GM18861 (cell line): ENCODE measurements around the gene BEAN1.

Experiments
- ATAC-seq: cut with Tn5 transposase; IDR thresholded peaks from one replicate; pipeline ENCODE4 v1.9.1; 2021; ENCODE audit not compliant: unreplicated experiment

The BEAN1 gene, protein sequence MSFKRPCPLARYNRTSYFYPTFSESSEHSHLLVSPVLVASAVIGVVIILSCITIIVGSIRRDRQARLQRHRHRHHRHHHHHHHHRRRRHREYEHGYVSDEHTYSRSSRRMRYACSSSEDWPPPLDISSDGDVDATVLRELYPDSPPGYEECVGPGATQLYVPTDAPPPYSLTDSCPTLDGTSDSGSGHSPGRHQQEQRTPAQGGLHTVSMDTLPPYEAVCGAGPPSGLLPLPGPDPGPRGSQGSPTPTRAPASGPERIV

DNA sequence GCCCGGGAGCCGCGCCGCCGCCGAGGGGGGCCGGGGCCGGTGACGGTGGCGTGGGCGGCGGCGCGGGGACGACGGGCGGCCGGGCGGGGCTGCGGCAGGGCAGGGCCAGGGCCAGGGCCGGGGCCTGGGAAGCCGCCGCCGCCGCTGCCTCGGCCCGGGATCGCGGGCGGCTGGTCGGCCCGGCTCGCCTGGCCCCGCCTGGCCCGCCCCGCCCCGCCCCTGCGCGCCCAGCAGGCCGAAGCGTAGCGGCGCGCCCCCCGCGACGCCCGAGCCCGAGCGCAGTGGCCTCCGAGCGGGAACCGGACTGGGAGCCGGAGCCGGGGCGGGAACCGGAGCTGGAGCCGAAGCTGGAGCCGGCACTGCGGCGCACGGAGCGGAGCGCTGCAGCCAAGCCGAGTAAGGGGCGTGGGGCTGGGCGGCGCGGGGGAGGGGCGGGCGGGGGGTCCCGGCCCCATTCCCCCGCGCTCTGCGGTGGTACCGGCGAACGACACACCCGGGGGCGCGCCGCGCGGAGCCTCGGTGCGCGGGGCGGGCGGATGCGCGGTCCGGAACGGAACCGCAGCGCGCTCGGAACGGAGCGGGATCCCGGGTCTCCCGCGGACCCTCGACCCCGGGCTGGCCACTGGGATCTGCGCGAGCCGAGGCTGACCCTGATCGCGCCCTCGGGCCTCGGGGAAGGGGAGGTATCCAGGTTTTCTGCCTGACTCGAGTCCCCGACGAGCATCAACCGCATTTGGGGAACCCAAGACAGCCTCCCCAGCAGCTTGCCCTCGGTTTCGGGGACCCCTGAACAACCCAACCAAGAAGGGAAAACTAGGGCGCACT lies at the start of gene BEAN1:
BEAN1 (plus strand) TSS at position 260 of the 825 bp plus-strand sequence. CDS start 10,382 bp downstream, outside the sequence.
- ATAC-seq: no peak

DNA sequence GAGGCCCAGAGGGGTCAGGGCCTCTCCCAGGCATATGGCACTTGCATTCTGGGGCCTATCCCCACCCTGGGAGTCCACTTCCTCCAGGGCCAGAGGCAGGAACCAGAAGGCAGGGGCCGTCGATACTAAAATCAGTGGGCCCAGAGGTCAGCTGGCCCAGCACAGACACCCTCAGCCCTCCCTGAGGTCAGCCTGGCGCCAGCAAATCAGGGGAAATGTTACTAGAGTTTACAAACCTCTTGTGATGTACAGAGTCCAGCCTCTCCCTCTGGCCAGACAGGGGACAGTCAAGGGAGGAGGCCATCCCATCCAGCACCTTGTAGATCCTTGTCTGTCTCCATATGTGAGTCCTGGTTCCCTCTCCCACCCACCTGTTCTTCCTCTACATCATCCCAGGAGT lies 49.8 kb upstream of the BEAN1 start:
- no peak for ATAC-seq

DNA sequence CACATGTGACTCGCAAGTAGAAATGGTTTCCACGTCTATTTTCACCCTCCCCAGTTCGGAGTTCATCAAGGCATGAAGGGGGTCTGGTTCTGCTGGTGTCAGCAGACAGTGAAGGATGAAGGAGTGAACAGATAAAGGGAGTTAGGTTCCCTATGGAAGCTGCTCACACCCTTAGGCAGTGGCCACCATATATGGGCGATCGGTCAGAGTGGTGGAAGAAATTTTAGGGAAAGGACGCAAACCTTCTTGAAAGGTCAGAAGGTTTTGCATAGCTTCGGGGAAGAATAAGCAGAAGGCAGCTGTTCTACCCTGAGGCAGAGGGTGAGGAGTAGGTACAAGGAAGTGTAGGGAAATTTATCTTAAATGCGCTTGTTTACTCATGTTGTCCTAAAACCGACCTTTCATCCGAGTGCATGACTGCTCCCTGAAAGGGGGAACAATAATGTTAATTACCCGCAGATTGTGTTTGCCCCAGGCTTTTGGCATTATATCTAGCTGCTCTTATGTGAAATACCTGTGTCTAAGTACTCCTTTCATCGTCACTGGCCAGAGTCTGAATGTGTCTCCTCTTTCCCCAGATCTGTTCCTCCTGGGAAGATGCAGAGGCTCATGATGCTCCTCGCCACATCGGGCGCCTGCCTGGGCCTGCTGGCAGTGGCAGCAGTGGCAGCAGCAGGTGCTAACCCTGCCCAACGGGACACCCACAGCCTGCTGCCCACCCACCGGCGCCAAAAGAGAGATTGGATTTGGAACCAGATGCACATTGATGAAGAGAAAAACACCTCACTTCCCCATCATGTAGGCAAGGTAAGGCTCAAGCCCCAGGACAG lies 48.1 kb upstream of the BEAN1 start:
- no peak for ATAC-seq

DNA sequence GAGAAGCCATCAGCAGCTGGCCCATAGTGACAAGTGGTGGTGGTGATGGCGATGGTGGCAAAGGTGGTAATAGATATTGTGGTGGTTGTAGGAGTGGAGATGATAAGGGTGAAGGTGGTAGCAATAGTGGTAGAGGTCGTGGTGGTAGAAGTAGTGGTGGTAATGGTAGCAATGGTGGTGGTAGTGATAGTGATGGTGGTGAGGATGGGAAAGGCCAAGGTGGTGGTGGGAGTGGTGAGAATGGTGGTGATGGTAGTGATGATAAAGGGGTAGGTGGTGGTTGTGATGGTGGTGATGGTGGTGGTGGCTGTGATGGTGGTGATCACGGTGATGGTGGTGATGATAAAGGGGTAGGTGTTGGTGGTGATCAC lies 47.5 kb upstream of the BEAN1 start:
- no peak for ATAC-seq

DNA sequence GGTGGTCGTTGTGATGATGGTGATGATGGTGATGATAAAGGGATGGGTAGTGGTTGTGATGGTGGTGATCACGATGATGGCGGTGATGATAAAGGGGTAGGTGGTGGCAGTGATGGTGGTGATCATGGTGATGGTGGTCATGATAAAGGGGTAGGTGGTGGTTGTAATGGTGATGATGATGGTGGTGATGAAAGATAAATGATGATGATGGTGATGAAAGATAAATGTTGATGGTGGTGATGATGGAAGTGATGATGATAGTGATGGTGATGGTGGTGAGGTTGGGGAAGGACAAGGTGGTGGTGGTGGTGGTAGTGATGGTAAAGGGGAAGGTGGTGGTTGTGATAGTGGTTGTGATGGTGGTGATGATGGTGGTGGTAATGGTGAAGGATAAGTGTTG lies 46.7 kb upstream of the BEAN1 start:
- ATAC-seq: no peak

DNA sequence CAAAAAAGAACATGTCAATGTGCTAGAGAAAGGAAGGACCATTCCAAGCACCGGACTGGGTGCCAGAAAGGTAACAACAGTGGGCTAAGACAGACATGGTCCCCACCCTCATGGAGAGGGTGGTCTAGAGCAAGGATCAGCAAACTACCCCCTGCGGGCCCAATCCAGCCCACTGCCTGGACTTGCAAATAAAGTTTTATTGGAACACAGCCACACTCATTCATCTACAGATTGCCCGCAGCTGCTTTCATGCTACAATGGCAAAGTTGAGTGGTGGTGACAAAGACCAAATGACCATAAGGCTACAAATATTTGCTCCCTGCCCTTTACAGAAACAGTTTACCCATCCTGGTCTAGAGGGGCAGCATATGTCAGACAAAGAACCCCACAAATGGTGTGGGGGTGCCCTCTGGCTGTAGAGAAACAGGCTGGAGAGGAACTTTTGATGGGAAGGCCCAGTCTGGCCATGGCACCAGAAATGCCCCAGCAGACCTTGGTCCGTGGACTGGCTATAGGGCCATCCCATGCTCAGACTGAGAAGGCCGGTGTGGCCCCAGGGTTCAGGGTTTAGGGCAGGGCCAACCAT lies 45.4 kb upstream of the BEAN1 start:
- no peak for ATAC-seq

DNA sequence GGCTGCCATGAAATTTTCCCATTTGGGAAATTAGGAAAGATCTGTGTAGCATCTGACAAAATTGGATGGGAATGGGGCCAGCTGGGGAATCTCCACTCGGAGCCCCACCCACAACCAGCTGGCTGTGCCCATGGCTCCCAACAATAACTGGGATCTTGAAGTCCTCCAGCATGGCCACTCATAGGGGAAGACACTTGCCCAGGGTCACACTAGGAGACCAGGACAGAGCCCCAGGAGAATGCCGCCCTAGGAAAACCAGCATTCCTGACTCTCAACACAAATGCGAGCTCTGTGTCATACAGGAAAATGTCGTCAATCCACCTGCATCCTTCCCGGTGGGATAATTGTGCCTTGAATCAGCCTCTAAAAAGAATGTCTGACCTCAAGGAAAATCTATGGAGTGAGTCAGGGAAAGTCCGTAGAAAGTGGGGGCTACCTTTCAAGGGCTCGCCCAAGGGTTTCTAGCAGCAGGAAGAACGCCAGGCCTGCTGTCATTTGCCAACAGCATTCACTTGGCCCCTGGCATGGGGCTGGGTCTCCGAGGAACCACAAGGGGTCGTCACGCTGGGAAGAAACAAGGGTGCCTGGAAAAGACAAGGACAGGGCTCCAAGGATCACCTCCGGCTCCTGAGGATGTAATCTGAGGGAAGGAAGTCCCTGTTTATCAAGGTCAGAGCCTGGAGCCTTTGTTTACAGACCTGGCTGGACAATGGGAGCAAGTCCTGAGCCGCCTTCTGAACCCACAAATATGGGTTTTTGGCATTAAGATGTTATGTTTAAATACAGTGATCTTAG lies 44.7 kb upstream of the BEAN1 start:
- no peak for ATAC-seq

DNA sequence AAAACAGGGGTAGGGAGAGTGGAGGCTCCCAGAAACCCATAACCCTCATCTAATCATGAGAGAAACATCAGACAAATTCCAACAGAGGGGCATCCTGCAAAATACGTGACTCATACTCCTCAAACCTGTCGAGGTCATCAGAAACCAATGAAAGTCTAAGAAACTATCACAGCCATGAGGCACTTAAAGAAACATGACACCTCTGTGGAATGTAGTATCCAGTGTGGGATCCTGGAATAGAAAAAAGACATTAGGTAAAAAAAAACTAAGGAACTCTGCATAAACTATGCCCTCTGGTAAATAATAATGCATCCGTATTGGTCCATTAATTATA lies 44.2 kb upstream of the BEAN1 start:
- no peak for ATAC-seq

DNA sequence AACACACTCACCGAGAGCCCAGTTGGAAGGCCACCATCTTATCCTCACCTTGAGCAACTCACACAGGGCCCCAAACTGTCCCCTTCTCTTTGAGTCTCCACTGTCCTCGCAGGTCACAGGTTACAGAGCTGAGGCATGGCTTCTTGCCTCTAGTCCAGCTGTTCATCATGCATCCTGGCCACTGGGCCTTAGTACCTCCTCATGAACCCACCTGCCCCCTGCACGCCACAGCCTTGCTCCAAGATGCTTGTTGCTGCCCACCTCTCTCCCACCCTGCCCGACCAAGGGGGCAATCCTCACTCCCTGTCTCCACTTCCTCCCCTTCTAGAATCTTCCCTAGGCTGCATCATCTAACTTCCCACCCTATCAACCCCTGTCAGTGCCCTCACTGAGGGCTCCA lies 43.5 kb upstream of the BEAN1 start:
- no peak for ATAC-seq

DNA sequence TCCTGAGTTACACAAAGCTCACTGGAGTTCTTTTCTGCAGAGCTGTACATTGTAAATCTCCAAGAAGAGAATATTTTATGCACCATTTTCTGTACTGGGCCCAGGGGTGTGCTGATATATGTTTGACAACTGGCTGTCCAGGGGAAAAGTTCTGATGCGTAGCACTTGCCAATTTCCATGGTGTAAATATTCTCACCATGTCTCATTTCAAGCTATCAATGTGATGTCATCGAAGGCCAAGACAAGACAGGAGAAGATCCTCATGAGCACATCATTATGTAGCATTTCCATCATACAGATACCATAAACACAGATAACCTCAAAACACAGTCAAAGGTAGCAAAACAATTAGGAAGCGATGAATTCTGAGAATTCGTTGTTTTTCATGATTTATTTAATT lies 41.7 kb upstream of the BEAN1 start:
- no peak for ATAC-seq

DNA sequence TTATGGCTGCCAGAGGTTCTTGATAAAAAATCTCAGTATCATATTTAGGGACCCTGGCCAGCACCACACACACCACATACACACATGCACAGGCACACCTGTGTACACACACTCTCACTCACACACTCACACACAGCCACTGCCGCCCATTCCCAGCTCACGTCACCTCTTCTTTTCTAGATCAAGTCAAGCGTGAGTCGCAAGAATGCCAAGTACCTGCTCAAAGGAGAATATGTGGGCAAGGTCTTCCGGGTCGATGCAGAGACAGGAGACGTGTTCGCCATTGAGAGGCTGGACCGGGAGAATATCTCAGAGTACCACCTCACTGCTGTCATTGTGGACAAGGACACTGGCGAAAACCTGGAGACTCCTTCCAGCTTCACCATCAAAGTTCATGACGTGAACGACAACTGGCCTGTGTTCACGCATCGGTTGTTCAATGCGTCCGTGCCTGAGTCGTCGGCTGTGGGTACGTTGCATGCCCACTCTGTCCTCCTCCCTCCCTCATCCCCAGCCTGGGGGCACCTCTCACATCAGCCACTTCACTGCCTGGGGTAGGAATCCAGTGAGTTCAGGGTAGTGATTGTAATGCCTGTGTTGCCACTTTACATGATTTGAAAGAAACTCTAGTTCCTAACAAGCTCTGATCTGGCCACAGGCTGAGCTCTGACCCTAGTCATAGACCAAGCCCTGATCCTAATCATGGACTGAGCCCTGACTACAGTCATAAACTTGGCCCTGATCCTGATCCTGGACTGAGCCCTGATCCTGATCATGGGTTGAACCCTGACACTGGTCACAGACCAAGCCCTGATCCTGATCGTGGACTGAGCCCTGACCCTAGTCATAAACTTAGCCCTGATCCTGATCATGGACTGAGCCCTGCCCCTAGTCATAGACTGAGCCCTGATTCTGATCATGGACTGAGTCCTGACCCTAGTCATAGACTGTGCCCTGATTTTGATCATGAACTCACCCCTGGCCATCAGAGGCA lies 40.2 kb upstream of the BEAN1 start:
- ATAC-seq: no peak

DNA sequence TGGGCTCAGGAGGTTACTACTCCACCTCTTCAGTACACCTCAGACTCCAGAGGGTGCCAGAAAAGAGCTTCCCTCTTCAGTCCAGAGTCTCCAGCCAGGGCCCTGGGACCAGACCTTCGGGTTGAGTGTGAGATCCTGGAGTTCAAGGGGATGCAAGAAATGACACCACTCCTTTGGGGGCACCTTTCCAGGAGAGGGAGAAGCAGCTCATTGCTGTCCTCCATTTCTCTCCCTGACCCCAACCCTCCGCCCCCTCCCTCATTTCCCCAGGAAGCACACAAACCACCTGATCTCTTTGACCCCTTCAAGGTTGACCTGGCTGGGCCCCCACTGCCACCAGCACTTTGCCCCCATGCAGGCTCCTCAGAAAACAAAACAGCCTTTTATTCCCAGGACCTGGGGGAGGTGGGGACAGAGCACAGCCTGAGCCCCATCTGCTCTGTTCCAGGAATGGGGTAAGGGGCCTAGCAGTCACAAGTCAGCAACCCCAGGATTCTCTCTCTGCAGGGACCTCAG lies 39.2 kb upstream of the BEAN1 start:
- ATAC-seq: no peak

DNA sequence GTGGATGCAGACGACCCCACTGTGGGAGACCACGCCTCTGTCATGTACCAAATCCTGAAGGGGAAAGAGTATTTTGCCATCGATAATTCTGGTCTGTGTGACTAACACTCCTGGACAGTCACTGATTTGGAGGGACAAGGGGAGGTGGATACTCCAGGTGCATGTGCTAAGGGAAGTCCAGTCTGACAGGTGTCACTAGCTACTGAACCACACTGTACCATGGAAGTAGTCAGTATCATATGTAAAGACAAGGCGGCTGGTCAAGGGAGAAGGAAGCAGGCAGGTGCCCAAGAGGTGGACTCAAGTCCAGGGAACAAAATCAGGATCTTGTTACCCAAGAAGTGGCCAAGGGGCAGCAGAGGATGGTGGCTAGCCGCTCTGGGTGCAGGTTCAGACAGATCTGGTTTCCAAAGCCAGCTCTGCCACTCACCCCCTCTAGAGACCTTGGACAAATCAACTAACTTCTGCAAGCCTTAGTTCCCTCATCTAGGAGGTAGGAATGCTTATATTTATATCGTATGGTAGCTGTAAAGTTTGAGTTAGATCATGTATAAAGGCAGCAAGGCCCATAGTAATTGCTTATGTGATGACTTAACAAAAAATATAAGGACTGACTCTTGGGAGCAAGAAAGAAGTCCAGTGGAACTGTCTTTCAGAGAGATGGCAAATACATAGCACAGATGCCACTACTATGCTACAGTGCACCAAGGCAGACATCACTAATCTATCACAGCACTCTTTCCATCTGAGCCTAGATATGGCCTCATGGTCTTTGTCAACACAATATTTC lies 38.5 kb upstream of the BEAN1 start:
- no peak for ATAC-seq

DNA sequence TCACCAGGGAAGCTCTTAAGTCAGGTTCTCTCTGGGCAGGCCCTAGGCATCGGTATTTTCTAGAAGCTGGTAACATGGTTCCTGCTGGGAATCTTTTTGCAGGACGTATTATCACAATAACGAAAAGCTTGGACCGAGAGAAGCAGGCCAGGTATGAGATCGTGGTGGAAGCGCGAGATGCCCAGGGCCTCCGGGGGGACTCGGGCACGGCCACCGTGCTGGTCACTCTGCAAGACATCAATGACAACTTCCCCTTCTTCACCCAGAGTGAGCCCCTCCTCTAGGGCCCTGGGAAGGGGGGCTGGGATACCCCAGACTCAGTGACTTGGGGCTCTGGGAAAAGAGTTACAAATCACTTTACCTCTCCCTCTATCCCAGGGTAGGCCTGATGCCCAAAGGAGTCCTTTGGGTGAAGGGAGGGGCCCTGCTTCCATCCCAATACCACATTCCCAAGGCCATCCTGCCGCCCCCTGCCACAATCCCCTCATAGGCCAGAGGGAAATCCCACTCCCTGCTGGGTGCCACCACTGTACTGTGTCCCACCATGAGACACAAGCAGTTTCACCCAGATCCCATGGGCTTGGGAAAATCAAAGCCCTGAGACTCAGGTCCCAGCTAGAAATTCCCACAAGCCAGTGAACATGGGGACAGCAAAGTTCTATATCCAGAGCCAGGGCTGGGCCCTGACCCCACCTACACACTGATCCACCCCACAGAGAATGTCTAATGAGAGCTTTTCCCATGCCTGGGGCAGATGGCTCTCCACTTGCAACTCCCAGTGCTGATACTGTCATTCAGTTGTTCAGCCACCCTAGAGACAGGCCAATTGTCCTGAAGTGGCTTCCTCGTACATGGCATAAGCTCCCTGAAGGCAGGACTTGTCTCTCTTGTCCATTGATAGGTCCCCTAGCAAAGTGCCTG lies 37.6 kb upstream of the BEAN1 start:
- no peak for ATAC-seq

DNA sequence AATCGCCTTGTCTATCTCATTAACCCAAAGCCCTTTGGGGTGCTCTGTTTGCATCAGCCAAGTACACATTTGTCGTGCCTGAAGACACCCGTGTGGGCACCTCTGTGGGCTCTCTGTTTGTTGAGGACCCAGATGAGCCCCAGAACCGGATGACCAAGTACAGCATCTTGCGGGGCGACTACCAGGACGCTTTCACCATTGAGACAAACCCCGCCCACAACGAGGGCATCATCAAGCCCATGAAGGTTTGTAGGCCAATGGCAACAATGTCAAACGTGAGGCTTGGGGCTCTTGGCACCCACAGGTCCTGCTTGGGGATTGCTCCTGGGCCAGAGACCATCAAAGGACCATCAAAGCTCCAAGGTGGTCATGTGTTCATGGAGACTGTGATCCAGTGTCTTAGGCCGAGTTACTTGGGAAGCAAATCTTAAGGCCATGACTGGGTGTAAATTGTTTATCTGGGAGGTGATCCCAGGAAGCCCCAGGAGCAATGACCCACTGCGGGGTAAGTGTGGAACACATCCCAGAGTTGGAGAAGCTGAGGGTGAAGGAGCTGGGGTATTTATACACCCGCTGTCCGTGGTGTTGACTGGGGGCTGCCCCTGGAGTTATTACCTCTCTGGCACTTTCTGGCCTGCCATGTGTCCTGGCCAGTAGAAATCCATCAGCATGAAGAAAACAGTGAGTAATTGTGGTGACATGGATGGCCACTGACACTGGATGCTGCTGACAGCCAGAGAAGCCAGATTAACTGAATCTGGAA lies 36.6 kb upstream of the BEAN1 start:
- ATAC-seq: no peak

DNA sequence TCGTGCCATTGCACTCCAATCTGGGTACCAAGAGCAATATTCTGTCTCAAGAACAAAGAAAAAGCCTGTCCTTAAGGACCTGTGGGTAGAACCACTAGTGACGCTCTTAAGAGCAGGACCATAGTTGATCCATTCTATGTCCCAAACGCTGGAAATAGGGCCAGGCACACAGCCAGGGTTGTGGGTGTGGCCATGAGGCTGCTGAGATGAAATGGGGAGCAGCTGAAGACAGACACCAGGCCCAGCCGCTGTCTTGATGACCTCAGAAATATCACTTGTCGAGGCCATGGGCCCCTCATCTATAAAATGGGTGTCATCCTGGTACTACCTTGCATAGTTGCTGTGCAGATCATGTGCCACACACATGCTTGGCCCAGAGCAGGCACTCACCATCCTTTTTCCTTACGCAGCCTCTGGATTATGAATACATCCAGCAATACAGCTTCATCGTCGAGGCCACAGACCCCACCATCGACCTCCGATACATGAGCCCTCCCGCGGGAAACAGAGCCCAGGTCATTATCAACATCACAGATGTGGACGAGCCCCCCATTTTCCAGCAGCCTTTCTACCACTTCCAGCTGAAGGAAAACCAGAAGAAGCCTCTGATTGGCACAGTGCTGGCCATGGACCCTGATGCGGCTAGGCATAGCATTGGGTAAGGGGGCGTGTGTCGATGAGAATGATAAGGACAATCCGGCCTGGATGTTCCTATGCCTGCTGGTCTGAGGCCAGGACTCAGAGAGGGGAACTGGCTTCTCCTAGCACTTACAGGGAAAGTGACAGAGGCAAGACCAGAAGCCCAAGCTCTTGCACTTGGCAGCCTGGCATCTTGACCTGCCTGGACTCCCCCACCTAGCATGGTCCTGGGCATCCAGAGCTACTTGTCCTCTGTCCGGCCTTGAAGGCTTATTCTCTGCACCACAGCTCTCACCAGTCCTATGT lies 35.1 kb upstream of the BEAN1 start:
- ATAC-seq: no peak
